HEK293 (cell line): ENCODE data around the gene GCAT.

Experiments used
- ATF2 ChIP-seq: fragments of 450-650 bp; formaldehyde crosslinking; IDR thresholded peaks from 2 replicates; pipeline ENCODE4 v1.5.1; 2016; ENCODE audit warnings: missing biosample characterization, missing genetic modification characterization, low read depth
- GLI2 ChIP-seq: fragments of 450-650 bp; formaldehyde crosslinking; IDR thresholded peaks from 2 replicates; pipeline ENCODE4; 2017; ENCODE audit warnings: missing biosample characterization, missing genetic modification characterization, low read depth, borderline replicate concordance
- IKZF3 ChIP-seq: fragments of 450-650 bp; IDR thresholded peaks from 2 replicates; pipeline ENCODE4 v1.5.0; 2018; ENCODE audit warnings: missing biosample characterization, mild to moderate bottlenecking, missing genetic modification characterization, moderate library complexity
- INSM2 ChIP-seq: fragments of 450-650 bp; formaldehyde crosslinking; IDR thresholded peaks from 2 replicates; pipeline ENCODE4 v1.5.1; 2016; ENCODE audit warnings: missing biosample characterization, missing genetic modification characterization
- KLF7 ChIP-seq: fragments of 450-650 bp; formaldehyde crosslinking; IDR thresholded peaks from 2 replicates; pipeline ENCODE4 v1.5.1; 2016; ENCODE audit warnings: missing biosample characterization, missing genetic modification characterization, borderline replicate concordance
- MYNN ChIP-seq: fragments of 450-650 bp; formaldehyde crosslinking; IDR thresholded peaks from 2 replicates; pipeline ENCODE4 v1.5.1; 2016; ENCODE audit warnings: missing biosample characterization, missing genetic modification characterization, borderline replicate concordance
- OVOL3 ChIP-seq: fragments of 450-650 bp; formaldehyde crosslinking; IDR thresholded peaks from 2 replicates; pipeline ENCODE4 v1.5.1; 2016; ENCODE audit warnings: missing biosample characterization, missing genetic modification characterization
- WT1 ChIP-seq: fragments of 450-650 bp; formaldehyde crosslinking; IDR thresholded peaks from 2 replicates; pipeline ENCODE4 v1.5.1; 2016; ENCODE audit warnings: missing biosample characterization, missing genetic modification characterization
- YY2 ChIP-seq: fragments of 450-650 bp; formaldehyde crosslinking; IDR thresholded peaks from 2 replicates; pipeline ENCODE4 v1.5.1; 2016; ENCODE audit warnings: missing biosample characterization, missing genetic modification characterization
- ZBTB11 ChIP-seq: fragments of 450-650 bp; formaldehyde crosslinking; conservative IDR thresholded peaks from 2 replicates; pipeline ENCODE4 v1.5.1; 2016; ENCODE audit warnings: low read depth, missing biosample characterization, missing genetic modification characterization
- ZBTB26 ChIP-seq: fragments of 450-650 bp; formaldehyde crosslinking; optimal IDR thresholded peaks from 2 replicates; pipeline ENCODE3; 2016; ENCODE audit warnings: missing biosample characterization, mild to moderate bottlenecking, missing genetic modification characterization
- ZBTB6 ChIP-seq: fragments of 450-650 bp; formaldehyde crosslinking; IDR thresholded peaks from 2 replicates; pipeline ENCODE4 v1.5.1; 2017; ENCODE audit warnings: missing biosample characterization, missing genetic modification characterization
- ZFP3 ChIP-seq: fragments of 450-650 bp; formaldehyde crosslinking; IDR thresholded peaks from 2 replicates; pipeline ENCODE4 v1.5.1; 2016; ENCODE audit warnings: low read depth, missing biosample characterization, missing genetic modification characterization
- ZFP37 ChIP-seq: fragments of 450-650 bp; formaldehyde crosslinking; IDR thresholded peaks from 2 replicates; pipeline ENCODE4 v1.5.1; 2016; ENCODE audit warnings: missing biosample characterization, missing genetic modification characterization
- ZNF133 ChIP-seq: fragments of 450-650 bp; formaldehyde crosslinking; IDR thresholded peaks from 2 replicates; pipeline ENCODE4 v1.5.1; 2016; ENCODE audit warnings: missing biosample characterization, missing genetic modification characterization
- ZNF146 ChIP-seq: fragments of 450-650 bp; formaldehyde crosslinking; IDR thresholded peaks from 2 replicates; pipeline ENCODE4 v1.5.1; 2016; ENCODE audit warnings: missing biosample characterization, missing genetic modification characterization
- ZNF19 ChIP-seq: fragments of 450-650 bp; formaldehyde crosslinking; IDR thresholded peaks from 2 replicates; pipeline ENCODE4; 2016; ENCODE audit warnings: missing biosample characterization, missing genetic modification characterization, low read depth
- ZNF223 ChIP-seq: fragments of 450-650 bp; formaldehyde crosslinking; IDR thresholded peaks from 2 replicates; pipeline ENCODE4 v1.5.1; 2016; ENCODE audit warnings: missing biosample characterization, missing genetic modification characterization
- ZNF23 ChIP-seq: fragments of 450-650 bp; formaldehyde crosslinking; IDR thresholded peaks from 2 replicates; pipeline ENCODE4 v1.5.1; 2016; ENCODE audit warnings: missing biosample characterization, missing genetic modification characterization, borderline replicate concordance
- ZNF26 ChIP-seq: fragments of 450-650 bp; formaldehyde crosslinking; IDR thresholded peaks from 2 replicates; pipeline ENCODE4 v1.5.1; 2016; ENCODE audit warnings: missing biosample characterization, missing genetic modification characterization
- ZNF404 ChIP-seq: fragments of 450-650 bp; formaldehyde crosslinking; IDR thresholded peaks from 2 replicates; pipeline ENCODE4 v1.5.1; 2017; ENCODE audit warnings: missing biosample characterization, missing genetic modification characterization
- ZNF433 ChIP-seq: fragments of 450-650 bp; formaldehyde crosslinking; IDR thresholded peaks from 2 replicates; pipeline ENCODE4 v1.5.1; 2016; ENCODE audit warnings: missing biosample characterization, missing genetic modification characterization, low read depth
- ZNF48 ChIP-seq: fragments of 450-650 bp; formaldehyde crosslinking; IDR thresholded peaks from 2 replicates; pipeline ENCODE4 v1.5.1; 2016; ENCODE audit warnings: missing biosample characterization, missing genetic modification characterization
- ZNF488 ChIP-seq: fragments of 450-650 bp; formaldehyde crosslinking; IDR thresholded peaks from 2 replicates; pipeline ENCODE4 v1.5.1; 2016; ENCODE audit warnings: missing biosample characterization, missing genetic modification characterization
- ZNF521 ChIP-seq: fragments of 450-650 bp; formaldehyde crosslinking; IDR thresholded peaks from 2 replicates; pipeline ENCODE4 v1.5.1; 2017; ENCODE audit warnings: missing biosample characterization, mild to moderate bottlenecking, missing genetic modification characterization
- ZNF529 ChIP-seq: fragments of 450-650 bp; formaldehyde crosslinking; IDR thresholded peaks from 2 replicates; pipeline ENCODE4 v1.5.1; 2017; ENCODE audit warnings: missing genetic modification characterization, missing biosample characterization; ENCODE audit not compliant: insufficient replicate concordance
- ZNF664 ChIP-seq: fragments of 450-650 bp; formaldehyde crosslinking; IDR thresholded peaks from 2 replicates; pipeline ENCODE4 v1.5.1; 2016; ENCODE audit warnings: missing biosample characterization, missing genetic modification characterization

The GCAT gene

GRCh38 chr22:37804881-37805809 lies 2.6 kb upstream of the GCAT start (continued):
- TF ChIP-seq ZNF404 (tag by site-specific recombination), result no peak
- TF ChIP-seq ZNF433 (tag by site-specific recombination), result no peak
- no peak for TF ChIP-seq KLF7 (tag by site-specific recombination)
- no peak; the same call in 1 of the 2 replicates for TF ChIP-seq WT1 (tag by site-specific recombination)
- 0 out of 2 replicates have a peak, but pooled peaks have one; percentile 45 for TF ChIP-seq ZFP37 (tag by site-specific recombination)
- TF ChIP-seq ZBTB6, result peak; percentile 47; the same call in 1 of the 2 replicates
- TF ChIP-seq ZFP3 (tag by site-specific recombination), result no peak
- TF ChIP-seq ATF2 (tag by site-specific recombination), result no peak
- no peak for TF ChIP-seq ZNF664
- TF ChIP-seq ZNF26 (tag by site-specific recombination), result no peak
- no peak for TF ChIP-seq ZNF23 (tag by site-specific recombination)
- TF ChIP-seq MYNN (tag by site-specific recombination), result no peak
- TF ChIP-seq OVOL3 (tag by site-specific recombination), result 0 out of 2 replicates have a peak, but pooled peaks have one; percentile 45
- no peak for TF ChIP-seq ZNF521
- TF ChIP-seq ZNF223, result no peak
- no peak for TF ChIP-seq ZNF529 (tag by site-specific recombination)
- TF ChIP-seq ZBTB11 (tag by site-specific recombination), result 0 out of 2 replicates have a peak, but pooled peaks have one; percentile 26
- peak; percentile 29; the same call in 1 of the 2 replicates for TF ChIP-seq INSM2
- TF ChIP-seq YY2 (tag by site-specific recombination), result peak; percentile 81
- TF ChIP-seq IKZF3 (tag by site-specific recombination), result peak; percentile 79
- 0 out of 2 replicates have a peak, but pooled peaks have one; percentile 22 for TF ChIP-seq ZNF146 (tag by site-specific recombination)
- TF ChIP-seq ZNF19 (tag by site-specific recombination), result no peak
- TF ChIP-seq ZNF133 (tag by site-specific recombination), result no peak
- no peak for TF ChIP-seq ZNF488 (tag by site-specific recombination)
- TF ChIP-seq ZNF48 (tag by site-specific recombination), result no peak
- TF ChIP-seq ZBTB26 (tag by site-specific recombination), result peak; percentile 51
- TF ChIP-seq GLI2 (tag by site-specific recombination), result no peak
